ENCODE results near the gene ITGA5.

ITGA5 gene

DNA sequence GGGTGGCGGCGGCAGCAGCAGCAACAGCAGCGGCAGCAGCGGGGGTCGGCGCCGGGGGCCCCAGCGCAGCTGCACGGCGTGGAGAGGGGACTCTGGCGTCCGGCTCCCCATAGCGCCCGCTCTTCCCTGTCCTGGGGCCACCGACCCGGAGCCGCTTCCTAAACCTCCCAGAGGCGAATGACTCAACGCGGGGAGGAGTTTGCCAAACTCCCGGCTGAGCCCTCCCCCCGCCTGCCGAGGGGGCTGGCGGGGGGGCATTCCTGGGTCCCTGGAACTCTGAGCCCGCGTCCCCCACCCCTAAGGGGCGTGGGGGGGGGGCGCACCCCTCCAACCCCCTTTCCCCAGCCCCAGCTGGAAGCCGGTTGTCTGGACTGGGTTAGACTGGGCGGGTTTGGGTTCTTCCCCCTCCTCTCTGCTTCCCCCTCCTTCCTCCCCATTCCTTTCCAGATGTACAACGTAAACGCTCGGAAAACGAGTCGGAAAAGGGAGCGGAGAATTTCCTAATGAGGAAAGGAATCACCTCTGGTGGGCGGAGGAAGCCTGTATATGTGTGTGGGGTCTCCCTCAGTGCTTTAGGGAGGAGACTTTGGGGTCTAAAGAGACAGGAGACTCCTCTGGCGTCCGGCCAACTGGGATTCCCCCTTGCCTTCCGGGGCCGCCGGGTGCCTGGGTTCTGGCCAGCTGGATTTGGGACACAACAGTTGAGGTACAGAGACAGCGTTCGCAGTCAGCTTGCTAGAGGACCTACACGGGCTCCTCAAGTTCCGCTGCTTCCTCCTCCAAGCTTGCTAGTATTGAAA lies at the start of gene ITGA5:
TSS of gene ITGA5 (minus strand) at position 179 of the 800 bp plus-strand sequence. CDS start at position 111, 68 bp downstream.
- no peak for DNase-seq (ENCODE audit: low read depth, low spot score)

DNA sequence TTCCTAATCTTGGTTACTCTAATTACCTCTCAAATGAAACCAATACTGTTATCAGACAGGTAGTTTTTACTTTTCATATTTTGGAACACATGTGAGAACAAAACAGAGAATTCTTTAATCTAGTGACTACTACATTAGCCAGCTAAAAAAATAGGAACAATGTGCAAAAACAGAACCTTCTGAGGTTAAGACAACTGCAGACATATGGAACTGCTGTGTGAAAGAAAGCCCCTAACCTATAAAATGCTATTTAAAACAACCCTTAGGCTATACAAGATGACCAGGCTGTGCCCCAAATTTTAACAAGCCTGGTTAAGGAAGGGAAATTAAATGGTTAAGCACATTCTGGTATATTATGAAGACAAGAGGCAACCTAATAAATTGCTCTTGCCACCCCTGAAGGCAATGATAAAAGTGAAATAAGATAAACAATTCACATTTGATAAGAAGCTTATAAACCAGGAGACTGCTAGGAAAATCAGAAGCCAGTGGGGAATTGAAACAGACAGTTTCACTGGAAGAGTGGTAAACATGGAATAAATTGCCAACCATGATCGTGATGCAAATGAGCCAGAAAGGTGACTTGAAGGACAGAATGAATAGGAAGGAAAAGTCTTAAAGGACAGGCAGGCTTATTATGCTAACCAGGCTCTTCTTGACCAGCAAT lies 46.9 kb upstream of the ITGA5 start:
- DNase-seq (ENCODE audit: low read depth, low spot score), result no peak

DNA sequence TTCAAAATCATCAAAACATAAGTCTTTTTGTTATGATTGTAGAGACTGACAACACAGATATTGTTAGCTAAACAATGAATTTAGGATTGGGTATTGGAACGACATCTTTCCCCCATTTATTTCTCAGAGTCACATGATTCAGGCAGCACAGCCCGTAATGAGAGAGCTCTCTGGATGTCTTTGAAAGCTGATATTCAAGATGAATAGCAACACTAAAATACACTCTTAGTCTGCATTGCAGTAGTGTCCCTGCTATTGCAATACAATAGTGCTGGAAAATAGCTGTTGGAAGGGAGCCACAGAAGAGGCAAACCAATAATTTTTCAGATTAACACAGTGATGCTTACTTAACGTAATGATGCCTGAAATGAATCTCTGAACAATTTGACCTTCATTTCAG lies 44.4 kb upstream of the ITGA5 start:
- DNase-seq (ENCODE audit: low read depth, low spot score), result no peak

GRCh38 chr12:54463034-54463433 lies 44.0 kb upstream of the ITGA5 start:
- DNase-seq (ENCODE audit: low read depth, low spot score), result peak; percentile 20

DNA sequence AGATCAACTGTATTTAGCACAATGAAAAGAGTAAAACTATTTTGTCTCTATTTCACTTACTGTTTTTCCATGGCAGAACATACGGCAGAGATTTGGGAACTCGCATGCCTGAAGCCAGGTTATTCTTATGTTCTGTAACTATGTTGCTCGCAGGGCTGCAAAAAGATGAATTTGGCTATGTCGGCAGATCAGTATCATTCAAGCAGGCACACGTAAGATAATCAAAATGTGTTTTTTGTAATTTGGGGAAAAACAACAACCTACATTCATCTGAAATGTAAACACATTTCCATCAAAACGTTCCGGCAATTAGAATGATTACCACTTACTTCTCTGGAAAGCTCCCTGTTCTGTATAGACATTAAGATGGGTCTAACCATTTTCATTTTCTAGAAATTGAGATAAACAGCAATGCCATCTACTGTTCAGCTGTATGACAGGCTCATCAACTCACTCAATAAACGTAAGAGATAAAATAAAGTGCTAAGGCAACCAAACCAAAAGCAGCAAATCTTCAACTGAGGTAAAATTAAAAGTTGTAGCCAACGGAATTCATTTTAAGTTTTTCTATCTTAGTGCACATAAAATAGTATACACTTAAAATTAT lies 41.4 kb upstream of the ITGA5 start:
- no peak for DNase-seq (ENCODE audit: low read depth, low spot score)

GRCh38 chr12:54459355-54459754 lies 40.3 kb upstream of the ITGA5 start:
- DNase-seq (ENCODE audit: low read depth, low spot score), result no peak

DNA sequence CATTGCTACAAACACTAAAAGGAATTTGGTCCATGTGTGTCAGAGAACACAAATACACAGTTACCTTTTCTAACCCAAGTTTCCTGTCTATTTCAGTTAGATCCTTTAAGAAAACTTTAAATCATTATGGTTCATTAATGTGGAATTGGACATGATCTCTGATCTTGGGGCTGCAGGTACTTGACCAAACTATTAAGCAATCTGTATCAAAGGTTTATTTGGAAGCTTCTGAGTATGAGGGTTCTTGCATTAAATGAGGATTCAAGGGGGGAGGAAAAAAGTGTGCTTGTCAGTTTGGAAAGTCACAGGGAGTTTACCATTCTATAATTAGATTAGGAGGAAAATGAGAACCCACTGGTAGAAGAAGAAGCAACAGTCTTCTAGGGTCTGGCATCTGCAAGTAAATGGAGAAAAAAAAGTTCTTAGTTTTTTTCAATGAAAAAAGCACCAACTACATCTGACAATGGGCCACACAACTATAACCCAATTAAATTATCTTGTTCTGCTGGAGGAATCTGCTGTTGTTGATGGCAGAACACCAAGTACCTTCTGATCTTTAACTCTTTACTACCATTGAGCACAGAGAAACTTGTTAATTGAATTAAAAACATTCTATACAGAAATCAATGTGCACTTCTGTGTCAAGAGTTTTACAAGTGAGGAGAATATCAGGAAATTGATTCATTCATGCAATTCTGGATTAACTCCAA lies 36.8 kb upstream of the ITGA5 start:
- no peak for DNase-seq (ENCODE audit: low read depth, low spot score)

DNA sequence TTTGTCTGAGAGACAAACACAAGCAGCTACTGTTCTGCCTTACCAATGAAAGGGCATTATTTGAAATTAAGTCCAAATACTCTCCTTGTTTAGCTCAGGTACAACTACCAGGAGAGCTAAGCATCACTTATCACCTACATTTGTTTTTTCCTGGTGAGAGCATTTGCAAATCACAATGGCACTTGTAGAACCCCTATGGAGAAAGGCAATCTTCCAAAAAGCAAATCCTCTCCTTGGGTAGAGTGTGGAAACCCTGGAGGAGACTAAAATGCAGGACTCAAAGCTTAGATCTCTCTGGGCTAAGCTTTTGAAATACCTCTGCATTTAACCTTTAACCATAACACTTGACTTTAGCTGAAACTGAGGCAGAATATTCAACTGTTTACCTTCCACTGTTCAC lies 33.6 kb upstream of the ITGA5 start:
- DNase-seq (ENCODE audit: low read depth, low spot score), result no peak

DNA sequence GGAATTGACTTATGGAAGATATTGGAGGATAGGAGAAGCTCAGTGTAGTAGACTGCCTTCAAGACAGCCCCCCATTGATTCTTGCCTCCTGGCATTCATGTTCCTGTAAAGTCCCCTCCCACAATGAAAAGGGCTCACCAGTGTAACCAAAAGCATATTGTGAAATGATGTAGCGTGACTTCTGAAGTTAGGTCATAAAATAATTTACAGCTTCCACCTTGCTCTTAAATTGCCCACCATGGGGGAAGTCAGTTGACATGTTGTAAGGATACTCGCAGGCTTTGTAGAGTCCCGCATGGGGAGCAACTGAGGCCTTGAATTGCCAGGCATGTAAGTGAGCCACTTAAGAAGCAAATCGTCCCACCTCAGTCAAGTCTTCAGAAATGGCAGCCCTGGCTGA lies 29.3 kb upstream of the ITGA5 start:
- no peak for DNase-seq (ENCODE audit: low read depth, low spot score)

- no peak for DNase-seq (ENCODE audit: low read depth, low spot score)
These were observed 28.9 kb upstream of the ITGA5 start for GRCh38 chr12:54447917-54448316.

- no peak for DNase-seq (ENCODE audit: low read depth, low spot score)
These were observed 25.1 kb upstream of the ITGA5 start for GRCh38 chr12:54444206-54444605.

DNA sequence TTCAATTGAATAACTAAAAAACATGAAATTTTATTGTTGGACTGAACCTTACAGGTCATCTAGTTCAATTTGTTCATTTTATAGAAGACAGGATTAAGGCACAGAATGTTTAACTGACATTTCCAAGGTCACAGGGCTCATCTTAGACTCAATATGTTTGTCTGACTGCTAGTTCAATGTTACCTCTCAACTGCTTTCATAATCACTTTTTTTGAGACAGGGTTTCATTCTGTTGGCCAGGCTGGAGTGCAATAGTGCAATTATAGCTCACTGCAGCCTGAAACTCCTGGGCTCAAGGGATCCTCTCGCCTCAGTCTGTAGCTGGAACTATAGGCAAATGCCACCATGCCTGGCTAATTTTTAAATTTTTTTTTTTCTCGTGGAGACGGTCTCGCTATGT lies 24.4 kb upstream of the ITGA5 start:
- no peak for DNase-seq (ENCODE audit: low read depth, low spot score)

GRCh38 chr12:54442961-54443360 lies 23.9 kb upstream of the ITGA5 start:
- no peak for DNase-seq (ENCODE audit: low read depth, low spot score)

- no peak for DNase-seq (ENCODE audit: low read depth, low spot score)
These were observed 23.0 kb upstream of the ITGA5 start for GRCh38 chr12:54442099-54442498.

DNA sequence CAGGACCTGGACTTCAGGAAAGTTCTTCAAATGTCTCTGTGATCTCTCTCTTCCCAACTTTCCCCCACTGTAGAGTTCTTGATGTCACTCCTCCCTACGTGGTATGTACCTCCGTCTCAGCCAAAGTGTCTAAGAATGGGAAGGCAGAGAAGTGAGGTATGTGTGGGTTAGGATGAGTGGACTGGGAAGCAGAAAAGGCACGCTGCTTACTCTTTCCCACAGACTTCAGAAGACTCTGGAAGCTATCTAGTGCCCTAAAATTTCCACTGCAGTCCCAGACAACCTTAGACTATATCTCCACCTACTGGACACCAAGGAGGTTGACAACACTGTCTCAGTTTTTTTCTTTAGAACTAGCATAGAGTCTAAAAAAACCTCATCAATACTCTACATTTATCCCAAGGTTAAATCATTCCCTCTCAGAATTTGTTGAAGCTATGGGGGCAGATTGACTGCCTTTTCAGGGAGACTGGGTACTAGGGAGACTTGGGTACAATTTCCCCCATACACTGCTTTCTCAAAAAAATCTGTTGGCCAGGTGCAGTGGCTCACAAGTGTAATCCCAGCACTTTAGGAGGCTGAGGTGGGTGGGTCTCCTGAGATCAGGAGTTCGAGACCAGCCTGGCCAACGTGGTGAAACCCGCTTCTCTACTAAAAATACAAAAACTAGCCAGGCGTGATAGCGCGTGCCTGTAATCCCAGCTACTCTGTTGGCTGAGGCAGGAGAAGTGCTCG lies 20.6 kb upstream of the ITGA5 start:
- no peak for DNase-seq (ENCODE audit: low read depth, low spot score)

GRCh38 chr12:54439096-54439495 lies 20.0 kb upstream of the ITGA5 start:
- no peak for DNase-seq (ENCODE audit: low read depth, low spot score)

GRCh38 chr12:54438517-54438916 lies 19.5 kb upstream of the ITGA5 start:
- DNase-seq (ENCODE audit: low read depth, low spot score), result no peak

DNA sequence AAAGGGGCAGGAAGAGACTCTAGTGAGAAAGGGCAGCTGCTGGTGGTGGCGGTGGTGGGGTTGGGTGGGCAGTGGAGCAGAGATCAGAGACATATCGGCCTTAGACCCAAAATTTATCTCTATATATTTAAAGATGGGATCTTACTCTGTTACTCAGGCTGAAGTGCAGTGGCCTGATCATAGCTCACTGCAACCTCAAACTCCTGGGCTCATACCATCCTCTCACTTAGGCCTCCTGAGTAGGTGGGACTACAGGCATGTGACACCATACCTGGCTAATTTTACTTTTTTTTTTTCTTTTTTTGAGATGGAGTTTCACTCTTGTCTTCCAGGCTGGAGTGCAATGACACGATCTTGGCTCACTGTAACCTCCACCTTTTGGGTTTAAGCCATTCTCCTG lies 18.6 kb upstream of the ITGA5 start:
- DNase-seq (ENCODE audit: low read depth, low spot score), result no peak

DNA sequence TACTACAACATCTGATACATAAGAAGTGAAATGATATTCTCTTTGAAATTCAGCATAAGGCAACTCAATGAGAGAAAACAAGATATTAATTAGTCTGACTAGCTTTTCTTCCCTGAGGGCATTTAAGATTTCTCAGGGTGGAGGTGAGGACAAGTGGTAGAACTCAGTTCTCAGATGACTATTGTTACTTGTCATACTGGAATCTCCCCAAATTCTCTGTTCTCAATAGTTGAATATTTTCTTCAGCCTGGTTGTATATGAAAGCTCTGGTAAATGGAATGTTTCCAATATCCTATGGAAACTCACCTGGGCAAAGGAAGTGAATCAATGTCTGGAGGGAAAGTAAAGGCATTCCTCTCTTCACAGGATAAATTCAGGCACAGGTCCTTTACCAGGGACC lies 18.2 kb upstream of the ITGA5 start:
- DNase-seq (ENCODE audit: low read depth, low spot score), result no peak

DNA sequence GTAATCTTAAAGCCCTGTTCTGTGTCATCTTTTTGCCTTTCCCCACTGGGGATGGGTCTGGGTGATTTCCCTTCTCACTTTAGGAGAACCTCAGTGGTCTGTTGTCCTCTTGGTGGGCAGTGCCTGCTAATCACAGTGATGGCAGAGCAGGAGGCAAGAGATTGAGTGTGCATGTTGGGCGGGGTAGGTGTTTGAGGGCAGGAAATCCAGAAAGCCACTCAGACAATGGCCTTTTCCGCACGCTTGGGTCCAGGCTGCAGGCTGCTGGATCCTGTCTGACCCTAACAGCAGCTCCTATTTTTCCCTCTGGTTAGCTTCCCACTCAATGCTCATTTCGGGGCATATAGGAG lies 13.7 kb upstream of the ITGA5 start:
- DNase-seq (ENCODE audit: low read depth, low spot score), result no peak

DNA sequence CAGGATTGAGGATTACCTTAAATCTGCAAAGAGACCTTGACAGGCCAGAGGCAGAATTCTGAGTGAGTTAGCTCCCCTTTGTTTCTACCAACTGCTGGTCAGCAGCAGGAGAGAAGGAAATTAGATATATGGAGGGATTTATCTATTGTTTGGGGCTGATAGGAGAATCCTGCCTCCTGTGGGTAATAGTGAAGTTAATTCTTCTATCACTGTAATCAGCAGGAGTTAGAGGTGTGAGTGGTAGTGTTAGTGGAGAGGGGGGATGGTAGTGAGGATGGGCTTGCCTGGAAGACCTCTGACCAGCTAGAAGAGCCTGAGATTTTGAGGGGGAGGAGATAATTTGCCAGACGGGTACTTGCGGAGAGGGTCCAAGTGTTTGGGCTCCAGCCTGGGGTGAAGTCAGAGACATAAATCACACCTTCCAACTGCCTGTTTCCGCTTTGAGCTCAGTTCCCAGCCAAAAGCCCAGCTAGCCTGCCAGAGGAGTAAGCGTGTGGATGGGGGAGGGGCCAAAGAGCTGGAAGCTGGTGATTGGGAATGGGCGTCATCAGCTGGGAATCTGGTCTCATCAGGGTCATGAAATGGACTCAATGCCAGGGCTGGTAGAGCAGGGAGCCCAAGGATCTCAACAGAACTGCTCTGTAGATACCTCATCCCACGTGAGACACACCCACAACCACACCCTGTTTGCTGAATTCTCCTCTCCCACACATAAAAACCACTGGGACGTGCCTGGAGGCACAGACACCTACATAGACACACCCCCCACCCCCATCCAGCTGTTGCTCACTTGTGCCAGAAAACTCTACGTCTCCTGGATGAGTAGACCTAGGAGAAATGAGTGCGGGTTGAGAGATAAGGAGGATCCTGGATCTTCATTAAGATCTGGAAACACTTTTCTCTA lies 13.1 kb upstream of the ITGA5 start:
- DNase-seq (ENCODE audit: low read depth, low spot score), result no peak

All from smooth muscle cell of the brain vasculature (primary cell).